Measurements from ENCODE around the gene DLX3.
"Not testable (repeated sequence)": the region's sequence is repeated elsewhere in the genome, so short reads cannot be mapped to it uniquely, and the experiment has no call there.

Gene DLX3

GRCh38 chr17:49995055-49995738 is at the start of gene DLX3:
Gene DLX3 (minus strand): TSS chr17:49995224. CDS start chr17:49994998, 226 bp downstream.
- peak in 3 of 56 donors; percentile 1 to 34 (median 13) for DNase-seq

GRCh38 chr17:50044483-50044882 is 49.5 kb upstream of the DLX3 start:
- no peak for DNase-seq

GRCh38 chr17:50043290-50044148 is 48.5 kb upstream of the DLX3 start:
- no peak for DNase-seq

GRCh38 chr17:50042211-50042610 is 47.2 kb upstream of the DLX3 start:
- no peak for DNase-seq

- DNase-seq, result not testable (repeated sequence)
Measured at GRCh38 chr17:50040496-50040895, 45.5 kb upstream of the DLX3 start.

GRCh38 chr17:50039058-50039457 is 44.0 kb upstream of the DLX3 start:
- no peak for DNase-seq

- no peak for DNase-seq
Measured at GRCh38 chr17:50037321-50038107, 42.5 kb upstream of the DLX3 start.

- DNase-seq, result no peak
Measured at GRCh38 chr17:50036455-50037261, 41.6 kb upstream of the DLX3 start.

- DNase-seq, result no peak
Measured at GRCh38 chr17:50035945-50036344, 40.9 kb upstream of the DLX3 start.

- DNase-seq, result no peak
Measured at GRCh38 chr17:50035421-50035879, 40.4 kb upstream of the DLX3 start.

GRCh38 chr17:50034498-50035364 is 39.7 kb upstream of the DLX3 start:
- no peak for DNase-seq

- DNase-seq, result no peak
Measured at GRCh38 chr17:50033316-50033715, 38.3 kb upstream of the DLX3 start.

GRCh38 chr17:50029185-50029584 is 34.2 kb upstream of the DLX3 start:
- DNase-seq, result no peak

GRCh38 chr17:50028736-50029120 is 33.7 kb upstream of the DLX3 start:
- DNase-seq, result no peak

GRCh38 chr17:50027881-50028735 is 33.1 kb upstream of the DLX3 start:
- DNase-seq, result no peak

- DNase-seq, result peak in 4 of 56 donors; percentile 24 to 47 (median 32)
Measured at GRCh38 chr17:50027172-50027880, 32.3 kb upstream of the DLX3 start.

GRCh38 chr17:50026837-50027171 is 31.8 kb upstream of the DLX3 start:
- DNase-seq, result peak in 50 of 56 donors; percentile 4 to 89 (median 54)

GRCh38 chr17:50026046-50026675 is 31.1 kb upstream of the DLX3 start:
- DNase-seq, result no peak

Data from amygdala (tissue), 56 donors.